H7 (cell line): ENCODE data around the gene HTR5A. TPM values are rescaled to one million over a fixed set of nuclear protein-coding genes. Genes with fewer than 3 reads are reported as not detected.
"Not testable (repeated sequence)": the region's sequence is repeated elsewhere in the genome, so short reads cannot be mapped to it uniquely, and the experiment has no call there.

ENCODE experiments used
- DNase-seq: peaks from one replicate; pipeline ENCODE4 v3.0.0; 2012
- H3K27me3 ChIP-seq: 2 replicates; pipeline ENCODE4 v1.6.0; 2011; ENCODE audit warnings: mild to moderate bottlenecking, low read length; ENCODE audit not compliant: control insufficient read depth, insufficient read depth
- H3K36me3 ChIP-seq: replicated peaks from 2 replicates; pipeline ENCODE4 v1.5.1; 2011; ENCODE audit warnings: low read length; ENCODE audit not compliant: control insufficient read depth, insufficient read depth
- H3K4me3 ChIP-seq: 2 replicates; pipeline ENCODE4 v1.5.1; 2011; ENCODE audit warnings: low read depth, mild to moderate bottlenecking, control low read depth, low read length, moderate library complexity; ENCODE audit not compliant: insufficient read depth
- total RNA-seq: library from RNA; depleted of rRNA; stranded (reverse); fragments of >200 nt; shearing (Covaris generic); gene quantifications from 2 replicates; pipeline ENCODE4 v1.2.3, GENCODE V29; 2014; rRNA removed

HTR5A gene
- total RNA-seq: not detected in 2 replicates

DNA sequence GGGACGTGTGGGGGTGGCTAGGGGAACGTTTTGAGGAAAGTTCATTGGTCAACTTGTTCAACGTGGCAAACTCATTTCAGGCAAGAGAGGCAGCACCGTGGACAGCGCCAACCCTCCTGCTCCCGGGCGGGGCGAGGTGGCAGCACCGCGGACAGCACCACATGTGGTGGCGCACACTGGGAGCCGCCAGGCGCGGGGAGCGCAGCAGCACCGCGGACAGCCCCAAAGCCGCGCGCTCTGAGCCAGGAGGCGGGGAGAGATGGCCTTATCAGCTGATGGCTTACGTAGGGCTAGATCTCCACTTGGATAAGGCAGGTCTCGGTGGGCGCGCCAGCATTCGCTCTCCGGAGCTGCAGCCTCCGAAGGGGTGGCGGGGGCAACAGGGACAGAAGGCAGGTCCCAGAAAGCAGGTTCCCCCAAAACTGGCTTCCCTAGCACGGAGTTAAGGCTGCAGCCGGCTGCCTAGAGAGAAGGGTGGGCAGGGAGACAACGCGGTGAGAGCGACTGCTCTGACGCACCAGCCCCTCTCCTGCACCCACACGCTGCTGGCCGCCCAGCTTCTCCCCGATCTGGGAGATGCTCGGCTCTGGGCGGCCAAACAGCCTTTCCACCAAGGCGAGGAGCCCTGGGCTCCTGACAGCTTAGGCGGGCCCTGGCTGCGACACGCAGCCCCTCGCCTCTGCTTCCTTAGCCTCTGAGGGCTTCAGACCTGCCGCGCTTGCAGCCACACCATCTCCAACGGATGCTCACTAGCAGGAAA, at the start of gene HTR5A:
HTR5A (plus strand) TSS at position 333 of the 760 bp plus-strand sequence. CDS start 576 bp downstream, outside the sequence.
- peak; percentile 98 for DNase-seq
- Histone ChIP-seq H3K36me3 (no peaks in the 10 kb centered on the region), H3K27me3 (peaks cover 24% of the 10 kb centered on the region), H3K4me3 (peak within 1 kb of the TSS; percentile 45)

DNA sequence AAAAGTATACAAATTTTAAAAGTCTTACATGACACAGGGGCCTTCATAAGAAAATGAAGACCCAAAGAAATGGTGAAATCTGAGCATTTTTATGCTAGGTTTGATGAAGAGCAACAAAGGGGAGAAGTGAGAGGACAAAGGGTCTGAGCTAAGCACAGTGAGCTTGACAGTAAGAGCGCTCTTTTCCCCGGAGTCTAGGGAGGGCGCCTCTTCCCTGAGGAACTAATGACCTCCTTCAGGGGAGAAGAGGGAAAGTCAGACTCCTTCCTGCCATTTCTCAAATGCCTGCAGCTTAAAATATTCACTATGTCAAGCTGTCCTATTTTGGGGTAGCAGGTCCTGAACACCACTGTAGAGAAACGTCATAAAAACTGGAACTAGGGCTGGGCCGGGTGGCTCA, 49.1 kb upstream of the HTR5A start:
- Histone ChIP-seq H3K4me3 (no peak overlapping the region), H3K36me3 (no peaks in the 10 kb centered on the region), H3K27me3 (no peaks in the 10 kb centered on the region)
- DNase-seq: peak; percentile 50

DNA sequence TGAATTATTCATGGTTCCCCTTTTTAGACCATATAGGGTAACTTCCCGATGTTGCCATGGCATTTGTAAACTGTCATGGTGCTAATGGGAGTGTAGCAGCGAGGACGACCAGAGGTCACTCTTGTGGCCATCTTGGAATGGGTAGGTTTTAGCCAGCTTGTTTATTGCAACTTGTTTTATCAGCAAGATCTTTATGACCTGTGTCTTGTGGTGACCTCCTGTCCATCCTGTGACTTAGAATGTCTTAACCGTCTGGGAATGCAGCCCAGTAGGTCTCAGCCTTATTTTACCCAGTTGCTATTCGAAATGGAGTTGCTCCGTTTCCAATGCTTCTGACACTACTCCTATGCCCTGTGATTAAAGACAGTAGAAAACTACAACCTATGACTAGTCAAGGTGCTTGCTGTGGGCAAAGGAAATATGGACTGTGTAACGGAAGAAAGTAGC, 48.4 kb upstream of the HTR5A start:
- Histone ChIP-seq H3K4me3 (no peak overlapping the region), H3K36me3 (no peaks in the 10 kb centered on the region), H3K27me3 (no peaks in the 10 kb centered on the region)
- no peak for DNase-seq

DNA sequence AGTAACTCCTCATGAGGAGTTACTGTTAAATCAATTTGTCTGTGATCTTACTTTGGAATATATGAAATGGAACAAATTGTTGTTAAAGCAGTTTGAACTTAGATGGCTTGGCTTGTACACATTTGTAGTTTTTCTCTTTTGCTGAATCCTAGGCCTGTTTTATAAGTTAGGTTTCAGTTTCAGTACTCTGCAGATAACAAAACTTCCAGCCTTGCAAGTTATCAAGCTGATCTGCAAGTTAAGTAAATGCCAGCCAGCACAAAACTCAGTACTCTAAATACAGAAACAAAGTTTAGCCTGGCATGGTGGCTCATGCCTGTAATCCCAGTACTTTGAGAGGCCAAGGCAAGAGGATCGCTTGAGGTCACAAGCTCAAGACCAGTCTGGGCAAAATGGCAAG, 42.2 kb upstream of the HTR5A start:
- Histone ChIP-seq H3K36me3 (no peaks in the 10 kb centered on the region), H3K27me3 (no peaks in the 10 kb centered on the region), H3K4me3 (no peak overlapping the region)
- no peak for DNase-seq

DNA sequence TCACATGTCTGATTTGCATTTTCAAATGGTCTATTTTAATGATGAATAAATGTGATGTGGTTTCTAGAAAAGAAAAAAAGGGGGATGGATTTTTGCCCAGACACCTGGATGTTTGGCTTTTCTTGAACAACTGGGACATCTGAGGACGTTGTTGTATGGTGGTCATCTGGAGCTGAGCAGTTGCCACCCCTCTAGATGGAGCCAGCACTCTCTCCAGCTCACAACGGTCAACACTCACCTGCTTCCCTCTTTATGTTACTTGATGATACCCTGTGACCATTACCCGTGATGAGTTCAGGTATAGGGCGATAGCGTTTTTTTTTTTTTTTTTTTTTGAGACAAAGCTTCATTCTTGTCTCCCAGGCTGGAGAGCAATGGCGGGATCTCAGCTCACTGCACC, 37.1 kb upstream of the HTR5A start:
- no peak overlapping the region for H3K4me3 ChIP-seq
- H3K27me3 ChIP-seq: no peaks in the 10 kb centered on the region
- H3K36me3 ChIP-seq: no peaks in the 10 kb centered on the region
- no peak for DNase-seq

DNA sequence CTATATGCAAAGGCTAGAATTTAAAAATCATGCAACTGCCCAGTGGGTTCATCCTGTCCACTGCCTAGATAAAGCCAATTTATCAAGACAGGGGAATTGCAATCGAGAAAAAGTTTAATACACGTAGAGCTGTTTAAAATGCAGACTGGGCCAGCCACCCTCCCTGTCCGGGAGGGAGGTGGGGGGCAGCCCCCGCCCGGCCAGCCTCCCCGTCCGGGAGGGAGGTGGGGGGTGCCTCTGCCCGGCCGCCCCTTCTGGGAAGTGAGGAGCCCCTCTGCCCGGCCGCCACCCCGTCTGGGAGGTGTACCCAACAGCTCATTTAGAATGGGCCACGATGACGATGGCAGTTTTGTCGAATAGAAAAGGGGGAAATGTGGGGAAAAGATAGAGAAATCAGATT, 35.6 kb upstream of the HTR5A start:
- not testable (repeated sequence) for H3K27me3 ChIP-seq, H3K4me3 ChIP-seq, DNase-seq, H3K36me3 ChIP-seq

DNA sequence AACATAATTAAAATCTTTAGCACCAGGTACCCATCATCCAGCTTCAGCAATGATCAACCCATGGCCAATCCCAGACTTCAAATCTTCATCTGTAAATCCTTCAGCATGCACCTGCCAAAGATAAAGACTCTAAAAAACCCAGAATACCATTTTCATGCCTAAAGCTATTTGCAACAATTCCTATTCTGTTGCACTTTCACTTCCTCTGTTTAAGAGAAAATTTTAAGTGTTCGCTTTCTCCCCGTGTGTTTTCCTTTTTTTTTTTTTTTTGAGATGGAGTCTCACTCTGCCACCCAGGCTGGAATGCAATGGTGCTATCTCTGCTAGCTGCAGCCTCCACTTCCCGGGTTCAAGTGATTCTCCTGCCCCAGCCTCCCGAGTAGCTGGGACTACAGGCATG, 31.8 kb upstream of the HTR5A start:
- DNase-seq: no peak
- H3K27me3 ChIP-seq: no peaks in the 10 kb centered on the region
- no peaks in the 10 kb centered on the region for H3K36me3 ChIP-seq
- H3K4me3 ChIP-seq: no peak overlapping the region

DNA sequence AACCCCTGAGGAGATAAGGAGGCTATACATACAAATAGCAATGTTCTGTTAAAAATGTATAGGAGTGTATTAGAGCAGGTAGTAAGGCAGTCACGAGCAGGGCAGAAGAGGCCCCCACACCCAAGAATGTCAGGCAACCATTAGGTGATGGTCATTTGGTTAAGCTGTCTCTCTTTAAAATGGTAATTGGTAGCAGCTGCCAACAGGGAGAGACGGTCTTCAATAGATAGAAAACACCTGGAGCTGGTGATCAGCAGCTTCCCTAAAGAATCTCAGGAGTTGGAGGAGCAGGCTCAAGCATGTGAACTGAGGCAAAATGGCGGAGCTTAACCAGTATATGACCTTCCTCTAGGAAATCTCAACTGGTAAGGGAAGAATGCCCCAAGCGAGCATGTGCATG, 26.4 kb upstream of the HTR5A start:
- H3K4me3 ChIP-seq: no peak overlapping the region
- DNase-seq: no peak
- H3K27me3 ChIP-seq: no peaks in the 10 kb centered on the region
- H3K36me3 ChIP-seq: no peaks in the 10 kb centered on the region

DNA sequence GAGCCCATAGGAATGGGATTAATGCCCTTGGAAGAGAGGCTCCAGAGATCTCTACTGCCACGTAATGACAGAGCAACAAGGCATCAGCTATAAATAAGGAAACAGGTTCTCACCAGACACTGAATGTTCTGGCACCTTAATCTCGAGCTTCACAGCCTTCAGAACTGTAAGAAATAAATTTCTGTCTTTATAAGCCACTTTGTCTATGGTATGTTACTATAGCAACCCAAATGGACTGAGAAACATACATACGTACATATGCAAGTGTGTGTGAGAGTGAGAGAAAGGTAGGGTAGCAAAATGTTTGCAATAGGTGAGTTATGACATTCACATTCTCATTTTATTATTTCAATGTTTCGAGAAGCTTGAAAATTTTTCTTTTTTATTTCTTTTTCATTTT, 22.1 kb upstream of the HTR5A start:
- DNase-seq: no peak
- Histone ChIP-seq H3K27me3 (no peaks in the 10 kb centered on the region), H3K4me3 (no peak overlapping the region), H3K36me3 (no peaks in the 10 kb centered on the region)

DNA sequence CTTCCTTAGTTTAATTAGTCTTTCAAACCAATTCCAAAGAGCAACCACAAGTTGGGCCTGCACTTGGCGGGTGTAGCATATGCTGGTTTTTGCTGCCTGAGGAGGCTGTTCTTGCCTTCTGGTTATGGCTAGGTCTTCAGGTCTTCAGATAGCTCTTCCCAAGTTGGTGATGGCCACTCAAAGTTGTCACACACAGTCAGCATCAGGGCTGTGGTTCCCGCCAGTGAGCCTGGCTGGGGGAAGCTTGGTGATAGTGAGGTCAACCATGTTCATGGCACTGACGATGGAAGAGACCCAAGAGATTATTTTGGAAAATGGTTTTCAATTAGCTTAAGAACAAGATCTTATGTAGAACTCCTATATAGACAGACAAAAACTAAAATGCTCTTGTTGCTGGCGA, 18.8 kb upstream of the HTR5A start:
- no peak for DNase-seq
- Histone ChIP-seq H3K27me3 (no peaks in the 10 kb centered on the region), H3K4me3 (no peak overlapping the region), H3K36me3 (no peaks in the 10 kb centered on the region)

DNA sequence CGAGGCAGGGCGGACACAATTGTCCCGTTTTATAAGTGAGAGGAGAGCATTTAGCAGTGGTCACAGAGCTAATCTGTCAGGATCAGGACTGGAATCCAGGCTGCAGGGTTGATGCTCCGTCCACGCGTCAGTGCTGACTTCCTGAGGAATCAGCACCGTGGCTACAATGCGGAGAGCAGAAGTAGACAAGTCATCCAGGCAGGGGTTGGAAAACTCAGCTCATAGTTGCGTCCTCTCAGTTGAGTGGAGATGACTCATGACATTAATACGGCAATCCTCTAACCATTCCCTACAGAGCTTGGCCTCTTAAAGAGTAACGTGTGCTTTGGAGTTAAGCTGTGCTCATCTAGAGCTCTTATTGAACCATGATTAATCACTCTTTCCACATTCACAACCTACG, 17.1 kb upstream of the HTR5A start:
- no peak overlapping the region for H3K4me3 ChIP-seq
- no peaks in the 10 kb centered on the region for H3K36me3 ChIP-seq
- H3K27me3 ChIP-seq: no peaks in the 10 kb centered on the region
- no peak for DNase-seq

DNA sequence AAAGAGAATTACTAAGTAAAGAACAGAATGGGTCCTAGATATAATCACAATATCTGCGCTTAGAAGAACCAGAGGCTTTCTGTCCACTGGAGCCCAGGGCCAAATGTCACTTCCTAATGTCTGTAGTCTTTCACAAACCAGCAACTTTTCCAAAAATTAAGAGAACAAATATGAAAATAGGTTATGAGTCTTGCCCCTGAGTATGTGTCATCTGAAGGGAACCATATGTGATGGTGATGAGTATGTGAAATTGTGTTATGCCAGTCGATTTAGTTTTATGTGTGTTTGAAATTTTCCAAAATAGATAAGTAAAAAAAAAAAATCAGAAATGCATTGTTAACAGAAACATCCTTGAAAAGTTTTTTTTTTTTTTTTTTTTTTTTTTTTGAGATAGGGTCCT, 15.4 kb upstream of the HTR5A start:
- no peak overlapping the region for H3K4me3 ChIP-seq
- no peaks in the 10 kb centered on the region for H3K36me3 ChIP-seq
- no peak for DNase-seq
- H3K27me3 ChIP-seq: no peaks in the 10 kb centered on the region

DNA sequence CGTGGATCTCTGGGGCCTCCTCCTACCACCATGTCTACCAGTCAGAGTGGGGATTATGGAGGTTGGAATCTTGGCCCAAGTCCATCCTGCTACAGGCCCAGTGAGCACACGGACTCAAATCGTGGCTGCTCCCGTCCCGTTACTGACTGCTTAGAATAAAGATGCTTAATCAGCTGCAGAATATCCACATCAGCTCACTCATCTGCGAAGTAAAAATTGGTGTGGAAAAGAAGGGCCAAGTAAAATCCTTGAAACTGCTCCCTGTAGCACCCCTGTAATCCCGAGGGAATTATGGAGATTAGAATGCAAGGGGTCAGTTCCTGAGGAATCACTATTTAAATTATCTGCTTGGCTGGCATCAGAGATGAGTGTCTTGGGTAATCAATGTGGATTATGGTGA, 13.0 kb upstream of the HTR5A start:
- no peak overlapping the region for H3K4me3 ChIP-seq
- DNase-seq: no peak
- H3K36me3 ChIP-seq: no peaks in the 10 kb centered on the region
- no peaks in the 10 kb centered on the region for H3K27me3 ChIP-seq

DNA sequence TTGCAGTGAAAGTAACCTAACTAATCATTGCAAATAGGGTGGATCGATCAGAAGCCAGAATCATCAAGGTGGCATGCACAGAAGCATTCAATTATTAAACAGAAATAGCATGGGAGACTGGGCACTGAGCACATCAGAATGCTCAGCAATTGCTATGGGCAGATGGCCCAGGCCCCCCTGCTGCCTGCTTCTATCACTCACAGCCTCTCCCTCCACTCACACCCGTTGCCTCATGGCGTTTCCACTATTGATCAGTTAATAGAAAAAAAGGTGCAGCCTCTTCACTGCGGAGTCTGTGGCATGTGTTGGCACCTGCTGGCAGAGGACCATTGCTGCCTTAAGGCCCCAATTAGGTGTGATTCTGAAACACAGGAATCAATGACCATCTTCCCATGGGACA, 11.2 kb upstream of the HTR5A start:
- no peak for DNase-seq
- Histone ChIP-seq H3K4me3 (no peak overlapping the region), H3K27me3 (no peaks in the 10 kb centered on the region), H3K36me3 (no peaks in the 10 kb centered on the region)

DNA sequence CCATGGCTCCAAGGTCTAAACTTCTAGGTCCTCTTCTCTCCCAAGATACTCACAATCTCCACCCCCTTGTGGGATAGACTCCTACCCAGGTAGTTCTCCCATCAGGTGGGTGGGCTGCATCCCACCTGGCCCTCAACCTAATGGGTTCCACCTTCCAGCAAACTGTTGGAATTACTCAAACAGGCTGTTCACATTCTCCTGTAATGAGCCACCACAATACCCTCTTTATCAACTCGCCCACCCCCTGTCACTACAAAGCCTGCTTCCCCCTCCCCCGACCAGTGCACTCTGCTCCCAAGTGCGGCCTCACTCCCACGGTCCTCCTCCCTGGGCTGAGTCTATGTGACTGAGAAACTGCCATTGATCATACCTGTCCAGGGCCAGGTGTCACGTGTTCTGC, 10.4 kb upstream of the HTR5A start:
- no peak for DNase-seq
- H3K36me3 ChIP-seq: no peaks in the 10 kb centered on the region
- no peak overlapping the region for H3K4me3 ChIP-seq
- no peaks in the 10 kb centered on the region for H3K27me3 ChIP-seq

DNA sequence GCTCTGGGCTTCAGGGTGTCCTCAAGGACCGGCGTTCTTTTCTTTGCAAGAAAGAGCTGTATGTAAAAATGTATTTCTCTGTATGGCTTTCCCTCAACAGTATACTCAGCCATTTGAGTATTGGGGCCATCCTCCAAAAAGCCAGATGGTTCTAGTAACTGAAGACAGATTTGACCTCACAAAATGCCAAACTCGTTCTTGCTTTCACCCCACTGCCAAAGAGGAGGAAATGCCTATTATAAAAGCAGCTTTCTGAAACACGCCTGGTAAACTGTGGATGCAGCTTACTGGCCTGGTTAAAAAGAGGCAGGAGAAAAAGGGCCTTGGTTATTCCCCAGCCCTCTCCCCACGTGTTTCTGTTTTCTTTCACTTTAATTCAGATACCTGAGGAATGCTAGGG, 7.7 kb upstream of the HTR5A start:
- no peak overlapping the region for H3K4me3 ChIP-seq
- DNase-seq: no peak
- no peaks in the 10 kb centered on the region for H3K27me3 ChIP-seq

More for the DNA sequence above, 7.7 kb upstream of the HTR5A start:
- H3K36me3 ChIP-seq: no peaks in the 10 kb centered on the region
